ENCODE data around the gene TUBA1B. TPM values are rescaled to one million over a fixed set of nuclear protein-coding genes. Genes with fewer than 3 reads are reported as not detected.
A peak's percentile ranks its signal among the peaks of the same experiment; 100 is the strongest.

Gene TUBA1B
- total RNA-seq, 2 donors from 2014 or later: 1,474 to 1,587 TPM

DNA sequence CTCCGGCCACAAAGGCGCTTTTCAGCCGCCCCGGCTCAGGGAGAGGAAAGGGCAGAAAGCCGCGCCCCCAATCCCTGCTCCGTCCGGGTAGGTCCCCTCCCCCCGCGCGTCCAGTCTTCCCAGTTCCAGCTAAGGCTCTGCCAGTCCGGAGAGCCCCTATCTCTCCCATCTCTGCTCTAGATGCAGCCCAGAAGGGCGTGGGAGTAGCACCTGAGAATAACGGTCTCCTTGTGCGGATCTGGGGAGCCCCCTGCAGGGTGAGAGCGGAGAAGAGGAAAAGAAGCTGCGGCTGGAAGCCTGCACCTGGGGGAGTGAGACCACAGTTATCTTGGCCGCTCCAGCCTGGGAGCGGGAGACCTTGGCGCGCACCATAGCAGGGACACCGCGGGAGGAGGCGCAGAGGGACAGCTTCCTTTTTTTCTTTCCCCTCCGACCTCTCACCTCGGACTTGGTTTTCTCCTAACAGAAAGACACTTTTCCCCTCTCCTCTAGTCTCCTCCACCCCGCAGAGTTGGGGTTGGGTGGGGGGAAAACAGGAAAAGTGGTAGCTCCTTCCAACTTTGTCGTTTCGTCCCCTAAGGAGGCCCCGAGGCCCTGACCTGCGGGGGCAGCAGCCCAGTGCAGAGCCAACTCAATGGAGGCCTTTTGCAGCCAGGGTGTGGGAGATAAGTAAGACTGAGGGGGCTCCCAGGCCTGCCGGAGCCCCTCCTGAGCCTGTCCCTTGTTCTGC lies 38.9 kb downstream of the TUBA1B start:
- DNase-seq: peak; percentile 92
- Mint-ChIP-seq H3K4me3 (peak overlapping the region; percentile 25), H3K9me3 (no peaks in the 10 kb centered on the region), H3K27me3 (ENCODE audit: insufficient read depth) (peaks cover 85% of the 10 kb centered on the region), H3K27ac (no peak overlapping the region), H3K36me3 (ENCODE audit: low read depth) (peaks cover 18% of the 10 kb centered on the region), H3K4me1 (peaks cover 18% of the 10 kb centered on the region)
- Histone ChIP-seq H3K27ac (ENCODE audit: low read depth, low read length) (no peak overlapping the region), H3K36me3 (ENCODE audit: control insufficient read depth, insufficient read depth, low read length) (peaks cover 9% of the 10 kb centered on the region), H3K4me3 (ENCODE audit: low read length) (peak overlapping the region; percentile 50), H3K9me3 (ENCODE audit: control insufficient read depth, low read length) (no peaks in the 10 kb centered on the region), H3K9ac (ENCODE audit: extremely low read depth, low read length, poor library complexity, severe bottlenecking) (no peak overlapping the region), H3K4me1 (ENCODE audit: control insufficient read depth, insufficient read depth, low read length) (peaks cover 9% of the 10 kb centered on the region), H3K27me3 (ENCODE audit: control insufficient read depth, insufficient read depth, low read length, poor library complexity, severe bottlenecking) (peaks cover 85% of the 10 kb centered on the region)
- TF ChIP-seq, protein P1, sequence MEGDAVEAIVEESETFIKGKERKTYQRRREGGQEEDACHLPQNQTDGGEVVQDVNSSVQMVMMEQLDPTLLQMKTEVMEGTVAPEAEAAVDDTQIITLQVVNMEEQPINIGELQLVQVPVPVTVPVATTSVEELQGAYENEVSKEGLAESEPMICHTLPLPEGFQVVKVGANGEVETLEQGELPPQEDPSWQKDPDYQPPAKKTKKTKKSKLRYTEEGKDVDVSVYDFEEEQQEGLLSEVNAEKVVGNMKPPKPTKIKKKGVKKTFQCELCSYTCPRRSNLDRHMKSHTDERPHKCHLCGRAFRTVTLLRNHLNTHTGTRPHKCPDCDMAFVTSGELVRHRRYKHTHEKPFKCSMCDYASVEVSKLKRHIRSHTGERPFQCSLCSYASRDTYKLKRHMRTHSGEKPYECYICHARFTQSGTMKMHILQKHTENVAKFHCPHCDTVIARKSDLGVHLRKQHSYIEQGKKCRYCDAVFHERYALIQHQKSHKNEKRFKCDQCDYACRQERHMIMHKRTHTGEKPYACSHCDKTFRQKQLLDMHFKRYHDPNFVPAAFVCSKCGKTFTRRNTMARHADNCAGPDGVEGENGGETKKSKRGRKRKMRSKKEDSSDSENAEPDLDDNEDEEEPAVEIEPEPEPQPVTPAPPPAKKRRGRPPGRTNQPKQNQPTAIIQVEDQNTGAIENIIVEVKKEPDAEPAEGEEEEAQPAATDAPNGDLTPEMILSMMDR (conservative IDR thresholded peaks at IDR 0.05): peak; percentile 69
- WGBS, 2 experiments (ENCODE audit: insufficient coverage in 1 of 2, insufficient read length in 1 of 2): 8 to 9% methylated on average over 10 to 30 of the region's 32 CpGs

DNA sequence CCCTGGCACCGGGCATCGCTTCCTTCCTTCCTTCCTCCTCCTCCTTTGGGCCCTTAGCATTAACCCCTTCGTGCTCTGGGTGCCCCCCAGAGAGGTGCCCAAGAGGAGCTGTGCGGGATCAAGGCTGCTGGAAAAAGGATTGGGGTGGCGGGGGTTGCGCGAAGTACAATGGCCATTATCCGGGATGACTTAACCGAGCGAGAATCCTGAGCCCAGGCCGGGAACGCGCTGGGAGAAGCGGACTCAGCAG lies 39.4 kb downstream of the TUBA1B start:
- H3K27ac Mint-ChIP-seq: no peak overlapping the region
- peak overlapping the region; percentile 25 for H3K4me3 Mint-ChIP-seq
- Histone ChIP-seq H3K9ac (ENCODE audit: extremely low read depth, low read length, poor library complexity, severe bottlenecking) (no peak overlapping the region), H3K36me3 (ENCODE audit: control insufficient read depth, insufficient read depth, low read length) (peaks cover 4% of the 10 kb centered on the region), H3K4me3 (ENCODE audit: low read length) (peak overlapping the region; percentile 50), H3K4me1 (ENCODE audit: control insufficient read depth, insufficient read depth, low read length) (peaks cover 9% of the 10 kb centered on the region), H3K27ac (ENCODE audit: low read depth, low read length) (no peak overlapping the region), H3K27me3 (ENCODE audit: control insufficient read depth, insufficient read depth, low read length, poor library complexity, severe bottlenecking) (peaks cover 90% of the 10 kb centered on the region), H3K9me3 (ENCODE audit: control insufficient read depth, low read length) (no peaks in the 10 kb centered on the region)
- WGBS, 2 experiments (ENCODE audit: insufficient coverage in 1 of 2, insufficient read length in 1 of 2): 3% methylated on average over 14 of the region's 14 CpGs; no CpG with 5 or more reads in 1 of the 2 experiments
- peaks cover 90% of the 10 kb centered on the region for H3K27me3 Mint-ChIP-seq (ENCODE audit: insufficient read depth)
- DNase-seq: no peak
- H3K36me3 Mint-ChIP-seq (ENCODE audit: low read depth): peaks cover 14% of the 10 kb centered on the region
- H3K4me1 Mint-ChIP-seq: peaks cover 18% of the 10 kb centered on the region
- TF ChIP-seq, protein P1 (conservative IDR thresholded peaks at IDR 0.05): no peak
- no peaks in the 10 kb centered on the region for H3K9me3 Mint-ChIP-seq

DNA sequence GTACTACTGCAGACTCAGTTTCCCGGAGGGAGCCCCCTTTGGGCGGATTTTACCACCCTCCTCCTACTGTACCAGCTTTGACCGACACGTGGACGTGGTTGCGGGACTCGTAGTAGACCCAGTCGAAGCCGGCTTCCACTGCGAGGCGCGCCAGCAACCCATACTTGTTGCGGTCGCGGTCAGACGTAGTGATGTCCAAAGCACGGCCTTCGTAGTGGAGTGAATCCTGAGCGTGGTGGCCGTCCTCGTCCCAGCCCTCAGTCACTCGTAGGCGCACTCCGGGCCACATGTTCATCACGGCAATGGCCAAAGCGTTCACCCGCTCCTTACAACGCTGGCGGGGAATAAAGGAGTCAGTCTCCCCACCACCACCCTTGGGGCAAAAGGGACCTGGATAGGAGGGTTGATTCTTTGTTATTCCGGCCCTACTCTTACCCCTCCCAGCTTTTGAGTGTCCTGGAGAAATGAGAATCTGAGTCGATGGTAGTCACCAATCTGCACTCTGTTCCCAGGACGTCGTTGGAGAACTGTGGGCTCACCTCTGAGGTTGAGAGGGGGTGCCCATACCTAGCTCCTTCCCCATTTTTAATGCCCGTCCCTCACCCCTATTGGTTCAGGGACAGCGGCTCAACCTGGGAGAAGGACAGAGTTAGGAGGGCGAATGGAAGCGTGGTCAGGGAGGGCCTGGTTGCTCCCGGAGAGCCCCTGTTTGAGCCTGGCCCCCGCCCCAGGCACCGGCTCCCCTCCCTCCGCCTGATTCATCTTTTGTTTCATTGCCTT lies 39.9 kb downstream of the TUBA1B start:
- Mint-ChIP-seq H3K27ac (no peak overlapping the region), H3K27me3 (ENCODE audit: insufficient read depth) (peaks cover 95% of the 10 kb centered on the region), H3K4me3 (no peak overlapping the region), H3K36me3 (ENCODE audit: low read depth) (peaks cover 10% of the 10 kb centered on the region), H3K4me1 (peaks cover 18% of the 10 kb centered on the region), H3K9me3 (no peaks in the 10 kb centered on the region)
- H3K27me3 ChIP-seq (ENCODE audit: control insufficient read depth, insufficient read depth, low read length, poor library complexity, severe bottlenecking): peaks cover 95% of the 10 kb centered on the region
- H3K27ac ChIP-seq (ENCODE audit: low read depth, low read length): no peak overlapping the region
- peak overlapping the region; percentile 50 for H3K4me3 ChIP-seq (ENCODE audit: low read length)
- no peak overlapping the region for H3K9ac ChIP-seq (ENCODE audit: extremely low read depth, low read length, poor library complexity, severe bottlenecking)
- DNase-seq: no peak
- no peaks in the 10 kb centered on the region for H3K36me3 ChIP-seq (ENCODE audit: control insufficient read depth, insufficient read depth, low read length)
- TF ChIP-seq, protein P1 (conservative IDR thresholded peaks at IDR 0.05): no peak
- WGBS, 2 experiments (ENCODE audit: insufficient coverage in 1 of 2, insufficient read length in 1 of 2): 47 to 65% methylated on average over 23 to 41 of the region's 41 CpGs
- peaks cover 9% of the 10 kb centered on the region for H3K4me1 ChIP-seq (ENCODE audit: control insufficient read depth, insufficient read depth, low read length)
- H3K9me3 ChIP-seq (ENCODE audit: control insufficient read depth, low read length): no peaks in the 10 kb centered on the region
